ENCODE measurements around the gene ANGPTL1.

The ANGPTL1 gene

GRCh38 chr1:178870944-178871343, at the start of gene ANGPTL1:
TSS of gene ANGPTL1 (minus strand) at chr1:178871077. CDS start at chr1:178865776, 5,301 bp downstream.
- no peak for DNase-seq

GRCh38 chr1:178919581-178919980, 48.7 kb upstream of the ANGPTL1 start:
- DNase-seq: no peak

GRCh38 chr1:178918955-178919354, 48.1 kb upstream of the ANGPTL1 start:
- no peak for DNase-seq

- no peak for DNase-seq
Measured at GRCh38 chr1:178918308-178918707, 47.4 kb upstream of the ANGPTL1 start.

- no peak for DNase-seq
Measured at GRCh38 chr1:178916448-178917174, 45.7 kb upstream of the ANGPTL1 start.

- DNase-seq: no peak
Measured at GRCh38 chr1:178912597-178912996, 41.7 kb upstream of the ANGPTL1 start.

- DNase-seq: no peak
Measured at GRCh38 chr1:178910023-178910422, 39.1 kb upstream of the ANGPTL1 start.

- DNase-seq: no peak
Measured at GRCh38 chr1:178908358-178908757, 37.5 kb upstream of the ANGPTL1 start.

- DNase-seq: no peak
Measured at GRCh38 chr1:178901482-178902125, 30.7 kb upstream of the ANGPTL1 start.

GRCh38 chr1:178899402-178899801, 28.5 kb upstream of the ANGPTL1 start:
- no peak for DNase-seq

- no peak for DNase-seq
Measured at GRCh38 chr1:178898401-178898800, 27.5 kb upstream of the ANGPTL1 start.

GRCh38 chr1:178895928-178896327, 25.1 kb upstream of the ANGPTL1 start:
- no peak for DNase-seq

GRCh38 chr1:178886551-178886950, 15.7 kb upstream of the ANGPTL1 start:
- DNase-seq: no peak

- DNase-seq: no peak
Measured at GRCh38 chr1:178885869-178886268, 15.0 kb upstream of the ANGPTL1 start.

GRCh38 chr1:178881950-178882349, 11.1 kb upstream of the ANGPTL1 start:
- DNase-seq: no peak

- no peak for DNase-seq
Measured at GRCh38 chr1:178877896-178878295, 7.0 kb upstream of the ANGPTL1 start.

GRCh38 chr1:178875936-178876335, 5.1 kb upstream of the ANGPTL1 start:
- DNase-seq: no peak

- DNase-seq: no peak
Measured at GRCh38 chr1:178874966-178875365, 4.1 kb upstream of the ANGPTL1 start.

GRCh38 chr1:178871551-178872320, 859 bp upstream of the ANGPTL1 start:
- peak; percentile 18 for DNase-seq

- DNase-seq: no peak
Measured at GRCh38 chr1:178870221-178870620, 656 bp downstream of the ANGPTL1 start.

- peak; percentile 40 for DNase-seq
Measured at GRCh38 chr1:178869119-178869697, 1.7 kb downstream of the ANGPTL1 start.

GRCh38 chr1:178868706-178869105, 2.2 kb downstream of the ANGPTL1 start:
- no peak for DNase-seq

GRCh38 chr1:178867670-178868069, 3.2 kb downstream of the ANGPTL1 start:
- no peak for DNase-seq

Data from kidney glomerular epithelial cell (primary cell).